H1 (cell line): ENCODE results near the gene ORC5.

Experiments used
- ASH2L ChIP-seq: fragments of 200-600, 300-600 bp; sonication (generic); IDR thresholded peaks from one replicate; pipeline ENCODE4 v1.7.1; 2017; ENCODE audit warnings: low read length
- BRCA1 ChIP-seq: IDR thresholded peaks from 2 replicates; pipeline ENCODE4 v1.6.1; 2012; ENCODE audit warnings: low read depth, low read length, improper control_type of control experiment
- CEBPB ChIP-seq: IDR thresholded peaks from 2 replicates; pipeline ENCODE4 v1.6.1; 2012; ENCODE audit warnings: low read depth, low read length
- CHD1 ChIP-seq: IDR thresholded peaks from 2 replicates; pipeline ENCODE4 v1.6.1; 2012; ENCODE audit warnings: low read depth, low read length, improper control_type of control experiment
- EGR1 ChIP-seq: IDR thresholded peaks from 2 replicates; pipeline ENCODE4 v1.6.1; 2011; ENCODE audit warnings: low read depth, low read length, borderline replicate concordance
- EP300 ChIP-seq, 2 experiments: IDR thresholded peaks; 1 replicate in 1 of 2; 2 replicates in 1 of 2; pipeline ENCODE4 v1.6.1; 2011 to 2012; ENCODE audit warnings: low read depth in 2 of 2, low read length in 2 of 2, mild to moderate bottlenecking in 2 of 2, borderline replicate concordance in 1 of 2, inconsistent platforms in 1 of 2, moderate library complexity in 1 of 2
- HDAC2 ChIP-seq, 2 experiments: fragments of 300-600 bp in 1 of 2; sonication (generic) in 1 of 2; IDR thresholded peaks; 2 replicates each; pipeline ENCODE4 v1.6.1; 2011 to 2012; ENCODE audit warnings: low read depth in 2 of 2, low read length in 2 of 2, mild to moderate bottlenecking in 2 of 2, moderate library complexity in 2 of 2, borderline replicate concordance in 1 of 2, inconsistent platforms in 1 of 2
- POLR2AphosphoS5 ChIP-seq: IDR thresholded peaks from 2 replicates; pipeline ENCODE4 v1.6.1; 2011; ENCODE audit warnings: low read depth, low read length
- TF ChIP-seq, protein P1 (sequence below), 3 experiments: IDR thresholded peaks; 1 replicate in 2 of 3; 2 replicates in 1 of 3; pipeline versions ENCODE4 v1.5.1 to v1.6.1; 2011; ENCODE audit warnings: low read length in 3 of 3, mild to moderate bottlenecking in 3 of 3, inconsistent platforms in 2 of 3, low read depth in 1 of 3, moderate library complexity in 1 of 3; ENCODE audit not compliant: insufficient read depth in 1 of 3; ENCODE audit errors: control extremely low read depth in 1 of 3

- no peak for TF ChIP-seq EP300 (IDR thresholded peaks at IDR 0.05; ENCODE audit: borderline replicate concordance in 1 of 2, low read depth in 2 of 2, low read length in 2 of 2)
- TF ChIP-seq, protein P1, sequence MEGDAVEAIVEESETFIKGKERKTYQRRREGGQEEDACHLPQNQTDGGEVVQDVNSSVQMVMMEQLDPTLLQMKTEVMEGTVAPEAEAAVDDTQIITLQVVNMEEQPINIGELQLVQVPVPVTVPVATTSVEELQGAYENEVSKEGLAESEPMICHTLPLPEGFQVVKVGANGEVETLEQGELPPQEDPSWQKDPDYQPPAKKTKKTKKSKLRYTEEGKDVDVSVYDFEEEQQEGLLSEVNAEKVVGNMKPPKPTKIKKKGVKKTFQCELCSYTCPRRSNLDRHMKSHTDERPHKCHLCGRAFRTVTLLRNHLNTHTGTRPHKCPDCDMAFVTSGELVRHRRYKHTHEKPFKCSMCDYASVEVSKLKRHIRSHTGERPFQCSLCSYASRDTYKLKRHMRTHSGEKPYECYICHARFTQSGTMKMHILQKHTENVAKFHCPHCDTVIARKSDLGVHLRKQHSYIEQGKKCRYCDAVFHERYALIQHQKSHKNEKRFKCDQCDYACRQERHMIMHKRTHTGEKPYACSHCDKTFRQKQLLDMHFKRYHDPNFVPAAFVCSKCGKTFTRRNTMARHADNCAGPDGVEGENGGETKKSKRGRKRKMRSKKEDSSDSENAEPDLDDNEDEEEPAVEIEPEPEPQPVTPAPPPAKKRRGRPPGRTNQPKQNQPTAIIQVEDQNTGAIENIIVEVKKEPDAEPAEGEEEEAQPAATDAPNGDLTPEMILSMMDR (IDR thresholded peaks at IDR 0.05; ENCODE audit: control extremely low read depth in 1 of 3, insufficient read depth in 1 of 3, low read depth in 1 of 3, low read length in 3 of 3): no peak
- TF ChIP-seq HDAC2 (IDR thresholded peaks at IDR 0.05; ENCODE audit: borderline replicate concordance in 1 of 2, low read depth in 2 of 2, low read length in 2 of 2): no peak
- no peak for TF ChIP-seq POLR2AphosphoS5
- TF ChIP-seq ASH2L: no peak
- no peak for TF ChIP-seq BRCA1
- no peak for TF ChIP-seq CHD1
- TF ChIP-seq CEBPB: no peak
- no peak for TF ChIP-seq EGR1
Measured at GRCh38 chr7:104124469-104124868, 83.3 kb downstream of the ORC5 start.
